ENCODE data around the gene RAN. TPM values are rescaled to one million over a fixed set of nuclear protein-coding genes. Genes with fewer than 3 reads are reported as not detected.
A peak's percentile ranks its signal among the peaks of the same experiment; 100 is the strongest.

RAN gene
- total and polyA plus RNA-seq, 4 experiments from 2014 or later = 289 to 868 (median 542) TPM

DNA sequence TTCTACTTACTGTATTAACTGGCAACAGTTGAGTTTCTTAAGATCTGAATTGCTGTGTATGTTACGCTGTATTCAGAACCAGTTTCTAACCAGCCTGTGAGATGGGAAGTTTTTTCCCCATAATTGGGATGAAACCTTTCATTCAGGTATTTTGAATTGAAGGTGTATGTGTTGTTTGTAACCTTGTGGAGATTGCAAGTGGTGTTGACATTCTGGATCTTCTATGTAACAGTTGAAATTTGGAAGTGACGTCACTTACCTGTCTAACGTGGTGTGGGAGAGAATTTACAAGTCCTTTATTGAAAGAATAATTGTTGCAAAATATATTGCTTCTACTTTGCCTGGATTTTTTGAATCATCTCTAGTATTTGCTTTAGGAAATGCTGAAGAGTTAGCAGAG is 5.5 kb downstream of the RAN start:
- intact Hi-C loops (cut with micrococcal nuclease) = no loop called here
- Mint-ChIP-seq H3K36me3 (peaks cover 39 to 56% of the 10 kb centered on the region in 2 donors), H3K27ac (peak overlapping the region in 5 of 7 donors; percentile 1 to 64 (median 27)), H3K4me3 (peak overlapping the region in 1 of 8 donors; percentile 7), H3K9me3 (no peaks in the 10 kb centered on the region), H3K4me1 (peaks cover 36 to 73% (median 57%) of the 10 kb centered on the region in 4 donors), H3K27me3 (no peaks in the 10 kb centered on the region)
- Histone ChIP-seq H3K27me3 (ENCODE audit: insufficient read depth, low read length) (no peaks in the 10 kb centered on the region), H3K4me1 (ENCODE audit: insufficient read depth, low read length) (peaks cover 38% of the 10 kb centered on the region), H3K36me3 (ENCODE audit: insufficient read depth, low read length) (peaks cover 41% of the 10 kb centered on the region), H3K9me3 (ENCODE audit: control insufficient read depth in 1 of 2, low read length in 2 of 2) (no peaks in the 10 kb centered on the region), H3K27ac (ENCODE audit: low read depth, low read length) (no peak overlapping the region), H3K4me3 (ENCODE audit: low read length in 2 of 2) (no peak overlapping the region)
- POLR2A ChIA-PET (ENCODE audit: partially characterized antibody) = interaction anchor here (0.8 kb wide), 1 partner anchor 9 kb away, joined by 3 read pairs; no protein-coding TSS in a partner anchor
- CTCF ChIA-PET (ENCODE audit: partially characterized antibody) = no interaction called here
- no peak for DNase-seq

DNA sequence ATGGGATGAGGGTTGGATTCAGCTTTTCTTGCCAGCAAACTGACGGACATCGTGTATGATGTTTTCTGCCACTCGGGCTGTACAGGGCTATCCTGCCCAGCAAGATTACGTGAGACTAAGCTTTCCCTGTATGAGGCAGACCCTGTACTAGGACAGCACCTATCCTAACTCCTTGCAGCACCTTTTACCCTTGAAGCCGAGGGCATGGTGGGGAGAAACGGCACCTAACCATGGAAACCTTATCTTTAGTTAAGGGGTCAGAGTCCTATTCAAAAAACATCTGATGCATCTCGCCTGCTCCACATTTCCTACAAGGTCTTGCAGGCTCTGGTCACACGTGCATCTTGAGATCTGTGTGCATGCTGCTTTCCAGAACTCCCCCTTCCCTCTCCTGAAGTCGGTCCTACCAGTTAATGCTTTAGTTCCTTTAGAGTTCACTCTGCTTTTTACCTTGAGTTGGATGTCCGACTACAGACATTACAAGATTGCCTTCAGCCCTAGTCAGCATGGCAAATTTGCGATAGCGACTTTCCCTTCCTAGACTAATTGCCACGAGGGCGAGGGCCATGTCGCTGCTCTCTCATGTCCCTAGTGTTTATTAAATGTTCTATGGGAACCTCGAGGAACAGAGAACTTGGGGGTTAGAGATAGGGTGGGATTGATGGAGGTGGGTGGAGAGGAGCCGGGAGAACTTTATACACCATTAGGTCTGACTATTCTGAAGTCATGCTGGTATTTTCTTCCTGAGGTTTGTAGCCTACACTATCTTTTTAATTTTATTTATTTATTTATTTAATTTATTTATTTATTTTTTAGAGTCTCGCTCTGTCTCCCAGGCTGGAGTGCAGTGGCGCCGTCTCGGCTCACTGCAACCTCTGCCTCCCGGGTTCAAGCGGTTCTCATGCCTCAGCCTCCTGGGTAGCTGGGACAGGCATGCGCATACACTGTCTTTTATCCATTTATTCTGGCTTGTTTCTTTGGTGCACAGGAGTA is 6.6 kb downstream of the RAN start:
- no peak for DNase-seq
- Histone ChIP-seq H3K9me3 (ENCODE audit: control insufficient read depth in 1 of 2, low read length in 2 of 2) (no peaks in the 10 kb centered on the region), H3K36me3 (ENCODE audit: insufficient read depth, low read length) (peaks cover 34% of the 10 kb centered on the region), H3K27ac (ENCODE audit: low read depth, low read length) (no peak overlapping the region), H3K4me3 (ENCODE audit: low read length in 2 of 2) (no peak overlapping the region), H3K4me1 (ENCODE audit: insufficient read depth, low read length) (peaks cover 29% of the 10 kb centered on the region), H3K27me3 (ENCODE audit: insufficient read depth, low read length) (no peaks in the 10 kb centered on the region)
- ChIA-PET POLR2A (ENCODE audit: partially characterized antibody) (no interaction called here), CTCF (ENCODE audit: partially characterized antibody) (no interaction called here)
- Mint-ChIP-seq H3K4me1 (peaks cover 27 to 62% (median 46%) of the 10 kb centered on the region in 4 donors), H3K9me3 (no peaks in the 10 kb centered on the region), H3K36me3 (peaks cover 29 to 45% of the 10 kb centered on the region in 2 donors), H3K27ac (peak overlapping the region in 5 of 7 donors; percentile 19 to 64 (median 36)), H3K27me3 (no peaks in the 10 kb centered on the region), H3K4me3 (peak overlapping the region in 1 of 8 donors; percentile 50)
- intact Hi-C loops (cut with micrococcal nuclease) = no loop called here

- peaks cover 23 to 55% (median 39%) of the 10 kb centered on the region in 4 donors for H3K4me1 Mint-ChIP-seq
- intact Hi-C loops (cut with micrococcal nuclease) = no loop called here
Observed at GRCh38 chr12:130879212-130879686, 7.4 kb downstream of the RAN start.

DNA sequence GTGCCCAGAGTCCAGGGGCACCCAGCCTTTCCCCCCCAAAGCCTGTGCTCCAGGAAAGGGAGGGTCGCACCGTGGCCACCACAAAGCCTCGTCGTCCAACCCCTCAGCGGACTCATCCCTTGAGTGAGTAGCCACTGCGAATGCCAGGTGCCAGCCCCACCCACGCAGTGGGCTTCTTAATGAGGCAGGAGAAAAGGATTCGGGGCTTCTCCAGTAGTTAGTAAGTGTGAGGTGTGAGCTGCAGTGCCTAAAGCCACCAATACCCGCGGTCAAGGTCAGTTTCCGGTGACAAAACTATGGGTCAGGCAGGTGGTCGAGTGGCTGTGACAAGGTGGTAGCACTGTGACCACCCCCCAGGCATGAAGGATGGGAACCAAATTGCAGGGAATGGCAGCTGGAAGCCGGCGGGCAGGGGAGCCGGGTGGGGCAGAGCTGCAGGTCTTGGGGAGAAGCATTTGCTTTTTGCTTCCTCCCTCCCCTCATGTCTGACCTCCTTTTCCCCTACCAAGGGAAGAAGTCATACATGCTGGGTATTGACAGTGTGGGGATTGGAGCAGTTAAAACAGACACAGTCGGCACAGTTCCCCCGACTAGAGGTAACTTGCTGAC is 8.0 kb downstream of the RAN start:
- peaks cover 18 to 32% of the 10 kb centered on the region in 2 donors for H3K36me3 Mint-ChIP-seq
- Histone ChIP-seq H3K27me3 (ENCODE audit: insufficient read depth, low read length) (no peaks in the 10 kb centered on the region), H3K9me3 (ENCODE audit: control insufficient read depth in 1 of 2, low read length in 2 of 2) (no peaks in the 10 kb centered on the region), H3K4me1 (ENCODE audit: insufficient read depth, low read length) (peaks cover 15% of the 10 kb centered on the region), H3K27ac (ENCODE audit: low read depth, low read length) (no peak overlapping the region), H3K4me3 (ENCODE audit: low read length in 2 of 2) (peak overlapping the region in 1 of 2 donors; percentile 44), H3K36me3 (ENCODE audit: insufficient read depth, low read length) (peaks cover 20% of the 10 kb centered on the region)
- peak overlapping the region in 6 of 7 donors; percentile 36 to 83 (median 62) for H3K27ac Mint-ChIP-seq
- intact Hi-C loops (cut with micrococcal nuclease) = no loop called here
- no peaks in the 10 kb centered on the region for H3K27me3 Mint-ChIP-seq
- ChIA-PET POLR2A (ENCODE audit: partially characterized antibody) (interaction anchor here (1.2 kb wide), 1 partner anchor 9 kb away, joined by 4 read pairs; no protein-coding TSS in a partner anchor), CTCF (ENCODE audit: partially characterized antibody) (no interaction called here)
- H3K4me1 Mint-ChIP-seq = peaks cover 20 to 48% (median 35%) of the 10 kb centered on the region in 4 donors
- peak overlapping the region; percentile 60 to 91 (median 84) for H3K4me3 Mint-ChIP-seq
- no peaks in the 10 kb centered on the region for H3K9me3 Mint-ChIP-seq
- no peak for DNase-seq

More at GRCh38 chr12:130879212-130879686, 7.4 kb downstream of the RAN start:
- no peak for DNase-seq
- Mint-ChIP-seq H3K4me3 (peak overlapping the region in 3 of 8 donors; percentile 36 to 60 (median 50)), H3K27ac (peak overlapping the region in 2 of 7 donors; percentile 4 to 66), H3K36me3 (peaks cover 23 to 38% of the 10 kb centered on the region in 2 donors), H3K27me3 (no peaks in the 10 kb centered on the region), H3K9me3 (no peaks in the 10 kb centered on the region)
- Histone ChIP-seq H3K36me3 (ENCODE audit: insufficient read depth, low read length) (peaks cover 26% of the 10 kb centered on the region), H3K4me3 (ENCODE audit: low read length in 2 of 2) (no peak overlapping the region), H3K27me3 (ENCODE audit: insufficient read depth, low read length) (no peaks in the 10 kb centered on the region), H3K4me1 (ENCODE audit: insufficient read depth, low read length) (peaks cover 21% of the 10 kb centered on the region), H3K9me3 (ENCODE audit: control insufficient read depth in 1 of 2, low read length in 2 of 2) (no peaks in the 10 kb centered on the region), H3K27ac (ENCODE audit: low read depth, low read length) (no peak overlapping the region)
- ChIA-PET CTCF (ENCODE audit: partially characterized antibody) (no interaction called here), POLR2A (ENCODE audit: partially characterized antibody) (interaction anchor here (1.2 kb wide), 1 partner anchor 9 kb away, joined by 4 read pairs; no protein-coding TSS in a partner anchor)

GRCh38 chr12:130880411-130880885 is 8.6 kb downstream of the RAN start:
- H3K4me1 ChIP-seq (ENCODE audit: insufficient read depth, low read length) = peaks cover 10% of the 10 kb centered on the region
- no peaks in the 10 kb centered on the region for H3K27me3 ChIP-seq (ENCODE audit: insufficient read depth, low read length)
- H3K36me3 ChIP-seq (ENCODE audit: insufficient read depth, low read length) = peaks cover 14% of the 10 kb centered on the region
- intact Hi-C loops (cut with micrococcal nuclease) = no loop called here
- peak overlapping the region in 6 of 7 donors; percentile 36 to 83 (median 62) for H3K27ac Mint-ChIP-seq
- POLR2A ChIA-PET (ENCODE audit: partially characterized antibody) = interaction anchor here (1.2 kb wide), 1 partner anchor 10 kb away, joined by 4 read pairs; no protein-coding TSS in a partner anchor
- no peaks in the 10 kb centered on the region for H3K27me3 Mint-ChIP-seq
- peaks cover 20 to 44% (median 33%) of the 10 kb centered on the region in 4 donors for H3K4me1 Mint-ChIP-seq
- H3K36me3 Mint-ChIP-seq = peaks cover 14 to 26% of the 10 kb centered on the region in 2 donors
- no peak overlapping the region for H3K27ac ChIP-seq (ENCODE audit: low read depth, low read length)
- no peak for DNase-seq
- H3K4me3 ChIP-seq (ENCODE audit: low read length in 2 of 2) = peak overlapping the region in 1 of 2 donors; percentile 44
- H3K4me3 Mint-ChIP-seq = peak overlapping the region; percentile 60 to 91 (median 84)
- H3K9me3 ChIP-seq (ENCODE audit: control insufficient read depth in 1 of 2, low read length in 2 of 2) = no peaks in the 10 kb centered on the region
- CTCF ChIA-PET (ENCODE audit: partially characterized antibody) = interaction anchor here (1.3 kb wide), 1 partner anchor 54 kb away, joined by 6 read pairs; no protein-coding TSS in a partner anchor
- no peaks in the 10 kb centered on the region for H3K9me3 Mint-ChIP-seq

- no peaks in the 10 kb centered on the region for H3K9me3 Mint-ChIP-seq
- H3K4me1 ChIP-seq (ENCODE audit: insufficient read depth, low read length) = peaks cover 10% of the 10 kb centered on the region
- peak overlapping the region in 7 of 8 donors; percentile 20 to 88 (median 82) for H3K4me3 Mint-ChIP-seq
- H3K9me3 ChIP-seq (ENCODE audit: control insufficient read depth in 1 of 2, low read length in 2 of 2) = no peaks in the 10 kb centered on the region
- no peak for DNase-seq
- POLR2A ChIA-PET (ENCODE audit: partially characterized antibody) = no interaction called here
- H3K27ac Mint-ChIP-seq = peak overlapping the region in 3 of 7 donors; percentile 26 to 84 (median 53)
- H3K27ac ChIP-seq (ENCODE audit: low read depth, low read length) = no peak overlapping the region
- H3K27me3 Mint-ChIP-seq = no peaks in the 10 kb centered on the region
- no peak overlapping the region for H3K4me3 ChIP-seq (ENCODE audit: low read length in 2 of 2)
- H3K4me1 Mint-ChIP-seq = peaks cover 16 to 38% (median 28%) of the 10 kb centered on the region in 4 donors
- CTCF ChIA-PET (ENCODE audit: partially characterized antibody) = interaction anchor here (1.3 kb wide), 1 partner anchor 55 kb away, joined by 6 read pairs; no protein-coding TSS in a partner anchor
- H3K36me3 ChIP-seq (ENCODE audit: insufficient read depth, low read length) = peaks cover 8% of the 10 kb centered on the region
- H3K27me3 ChIP-seq (ENCODE audit: insufficient read depth, low read length) = no peaks in the 10 kb centered on the region
- intact Hi-C loops (cut with micrococcal nuclease) = no loop called here
- peaks cover 9 to 20% of the 10 kb centered on the region in 2 donors for H3K36me3 Mint-ChIP-seq
Observed at GRCh38 chr12:130881046-130881445, 9.2 kb downstream of the RAN start.

All from CD4-positive, alpha-beta memory T cell (primary cell).